A673 (cell line): ENCODE data around the gene SSH2.

Source experiments
- CTCF ChIP-seq: fragments of 300-800, 200-600 bp; sonication (generic); conservative IDR thresholded peaks from 2 replicates; pipeline ENCODE4 v1.5.1; 2017; ENCODE audit warnings: low read depth, mild to moderate bottlenecking, antibody characterized with exemption, low read length, moderate library complexity, mixed read lengths
- EZH2 ChIP-seq: fragments of 200-600 bp; sonication (generic); IDR thresholded peaks from 2 replicates; pipeline ENCODE4 v1.6.1; 2017; ENCODE audit warnings: borderline replicate concordance, low read depth, mild to moderate bottlenecking, mixed read lengths, antibody characterized with exemption, low read length; ENCODE audit not compliant: poor library complexity, severe bottlenecking

DNA sequence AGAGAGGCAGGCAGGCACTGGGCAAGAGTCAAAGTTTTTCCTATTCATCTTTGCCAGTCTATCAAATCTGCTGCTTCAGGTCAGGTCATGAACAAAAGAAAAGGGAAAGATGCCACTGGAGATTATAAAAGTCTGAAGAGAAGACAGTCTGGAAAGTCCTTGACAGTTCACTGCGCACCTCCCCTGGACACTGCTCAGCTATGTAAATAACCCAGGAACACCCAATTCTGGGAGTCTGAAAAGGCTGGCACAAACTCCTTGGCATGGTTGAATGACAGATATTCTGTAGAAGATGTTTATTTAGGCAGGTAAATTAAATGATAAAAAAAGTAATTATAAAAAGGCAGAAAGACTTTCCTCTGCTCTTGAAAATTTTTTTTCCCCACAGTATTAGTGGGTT is 302.1 kb downstream of the SSH2 start:
- TF ChIP-seq CTCF (no peak), EZH2 (no peak)
